Neural cell (in vitro differentiated cells): ENCODE results near the gene ERCC3. TPM values are rescaled to one million over a fixed set of nuclear protein-coding genes. Genes with fewer than 3 reads are reported as not detected.

Experiments
- H2AFZ ChIP-seq: fragments of 200-600, 300-800 bp; sonication (generic), shearing (Covaris generic); 2 replicates; pipeline ENCODE4 v1.6.0; 2014; ENCODE audit warnings: low read depth, mild to moderate bottlenecking, antibody characterized with exemption, low read length, moderate library complexity
- H3F3A ChIP-seq: fragments of 200-600 bp; shearing (Covaris generic); 2 replicates; pipeline ENCODE4 v1.6.1; 2016; ENCODE audit warnings: mild to moderate bottlenecking, moderate library complexity, mixed read lengths, antibody characterized with exemption, low read length; ENCODE audit not compliant: insufficient read depth, poor library complexity, severe bottlenecking
- H3K27ac ChIP-seq: fragments of 200-600, 300-800 bp; sonication (generic), shearing (Covaris generic); 2 replicates; pipeline ENCODE4 v1.5.1; 2014; ENCODE audit warnings: mild to moderate bottlenecking, low read length, moderate library complexity
- H3K27me3 ChIP-seq: fragments of 300-800, 200-600 bp; sonication (generic), shearing (Covaris generic); 2 replicates; pipeline ENCODE4 v1.6.0; 2014; ENCODE audit warnings: mild to moderate bottlenecking, low read depth, low read length, moderate library complexity; ENCODE audit not compliant: insufficient read depth
- H3K36me3 ChIP-seq: fragments of 300-800, 200-600 bp; sonication (generic), shearing (Covaris generic); 2 replicates; pipeline ENCODE4 v1.5.1; 2014; ENCODE audit warnings: mild to moderate bottlenecking, antibody characterized with exemption, low read length, moderate library complexity; ENCODE audit not compliant: insufficient read depth
- H3K4me2 ChIP-seq: fragments of 300-800, 200-600 bp; sonication (generic), shearing (Covaris generic); 2 replicates; pipeline ENCODE4 v1.6.0; 2014; ENCODE audit warnings: mild to moderate bottlenecking, low read length
- H3K4me3 ChIP-seq: fragments of 300-800, 200-600 bp; sonication (generic), shearing (Covaris generic); 2 replicates; pipeline ENCODE4 v1.5.1; 2014; ENCODE audit warnings: mild to moderate bottlenecking, low read length, moderate library complexity
- H3K79me2 ChIP-seq: fragments of 200-600 bp; shearing (Covaris generic); replicated peaks from 2 replicates; pipeline ENCODE4 v1.6.0; 2014; ENCODE audit warnings: mild to moderate bottlenecking, low read length, moderate library complexity; ENCODE audit not compliant: insufficient read depth
- H3K9ac ChIP-seq: fragments of 300-800, 200-600 bp; sonication (generic), shearing (Covaris generic); 2 replicates; pipeline ENCODE4 v1.6.1; 2016; ENCODE audit warnings: mild to moderate bottlenecking, low read length, mixed read lengths
- H3K9me2 ChIP-seq: fragments of 200-600 bp; shearing (Covaris generic); 2 replicates; pipeline ENCODE4 v1.6.1; 2016; ENCODE audit warnings: mild to moderate bottlenecking, low read length, mixed read lengths; ENCODE audit not compliant: insufficient read depth
- H3K9me3 ChIP-seq: fragments of 200-600, 300-800 bp; sonication (generic), shearing (Covaris generic); 2 replicates; pipeline ENCODE4 v1.6.1; 2016; ENCODE audit warnings: mild to moderate bottlenecking, mixed run types, low read length, moderate library complexity, mixed read lengths
- H4K20me1 ChIP-seq: fragments of 200-600 bp; shearing (Covaris generic); 2 replicates; pipeline ENCODE4 v1.6.1; 2016; ENCODE audit warnings: mild to moderate bottlenecking, mixed run types; ENCODE audit not compliant: insufficient read depth
- EP300 ChIP-seq: fragments of 450-650 bp; conservative IDR thresholded peaks from 2 replicates; pipeline ENCODE4 v1.6.1; 2014; ENCODE audit warnings: antibody characterized with exemption, mild to moderate bottlenecking, moderate library complexity; ENCODE audit not compliant: poor library complexity, severe bottlenecking
- EZH2 ChIP-seq: fragments of 200-600, 300-800 bp; shearing (Covaris generic), sonication (generic); IDR thresholded peaks from 2 replicates; pipeline ENCODE4 v1.6.1; 2014; ENCODE audit warnings: antibody characterized with exemption, low read length, borderline replicate concordance, mild to moderate bottlenecking; ENCODE audit not compliant: insufficient read depth, poor library complexity, severe bottlenecking
- MXI1 ChIP-seq: fragments of 450-650 bp; conservative IDR thresholded peaks from 2 replicates; pipeline ENCODE4 v1.6.1; 2014; ENCODE audit warnings: antibody characterized with exemption, mild to moderate bottlenecking; ENCODE audit not compliant: poor library complexity, severe bottlenecking
- POLR2AphosphoS5 ChIP-seq: IDR thresholded peaks from 2 replicates; pipeline ENCODE4 v1.6.1; 2012
- RAD21 ChIP-seq: fragments of 450-650 bp; conservative IDR thresholded peaks from 2 replicates; pipeline ENCODE4 v1.6.1; 2014; ENCODE audit warnings: antibody characterized with exemption, mild to moderate bottlenecking, moderate library complexity
- SMC3 ChIP-seq: fragments of 450-650 bp; conservative IDR thresholded peaks from 2 replicates; pipeline ENCODE4 v1.6.1; 2014; ENCODE audit warnings: antibody characterized with exemption, mild to moderate bottlenecking, moderate library complexity; ENCODE audit not compliant: poor library complexity
- TAF1 ChIP-seq: IDR thresholded peaks from 2 replicates; pipeline ENCODE4 v1.6.1; 2012; ENCODE audit warnings: low read depth
- polyA plus RNA-seq: library from polyadenylated mRNA; depleted of rRNA; stranded (reverse); fragments of >200 nt; gene quantifications from 2 replicates; pipeline ENCODE4 v1.2.3, GENCODE V29; 2014
- TF ChIP-seq, protein P1 (sequence below): fragments of 450-650 bp; IDR thresholded peaks from 2 replicates; pipeline ENCODE4 v1.5.1; 2014; ENCODE audit warnings: antibody characterized with exemption, mild to moderate bottlenecking, moderate library complexity; ENCODE audit not compliant: poor library complexity, severe bottlenecking
- TF ChIP-seq, protein P2 (sequence below): IDR thresholded peaks from 2 replicates; pipeline ENCODE4 v1.6.1; 2012; ENCODE audit warnings: borderline replicate concordance

The ERCC3 gene
- polyA plus RNA-seq, 1 donor from 2014 or later = 112 TPM

DNA sequence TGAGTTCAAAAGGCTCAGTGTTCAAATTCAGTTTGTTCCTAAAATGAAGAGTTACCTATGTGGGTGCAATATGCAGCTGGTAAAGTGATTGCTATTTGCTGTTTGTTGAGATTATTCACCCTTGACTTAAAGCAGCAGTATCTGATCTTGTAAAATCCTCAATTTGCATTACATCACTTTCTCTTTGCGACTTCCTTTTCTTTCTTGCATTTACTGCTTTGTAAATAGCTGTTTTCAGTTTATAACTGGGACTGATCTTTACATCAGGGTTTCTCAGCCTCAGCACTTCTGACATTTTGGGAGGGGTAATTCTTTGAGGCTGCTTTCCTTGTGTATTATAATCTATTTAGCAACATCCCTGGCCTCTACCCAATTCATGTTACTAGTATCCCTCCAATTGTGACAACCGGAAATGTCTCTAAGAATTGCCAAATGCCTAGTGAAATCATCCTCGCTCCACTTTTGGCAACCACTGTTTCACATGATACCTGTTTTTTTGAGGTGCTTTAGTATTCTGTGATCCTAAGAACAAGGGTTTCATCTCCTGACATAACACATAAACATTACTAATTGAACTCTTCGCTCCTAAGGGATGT, 12.1 kb upstream of the ERCC3 start:
- TF ChIP-seq EP300 = no peak
- TF ChIP-seq POLR2AphosphoS5 = no peak
- TF ChIP-seq, protein P1, sequence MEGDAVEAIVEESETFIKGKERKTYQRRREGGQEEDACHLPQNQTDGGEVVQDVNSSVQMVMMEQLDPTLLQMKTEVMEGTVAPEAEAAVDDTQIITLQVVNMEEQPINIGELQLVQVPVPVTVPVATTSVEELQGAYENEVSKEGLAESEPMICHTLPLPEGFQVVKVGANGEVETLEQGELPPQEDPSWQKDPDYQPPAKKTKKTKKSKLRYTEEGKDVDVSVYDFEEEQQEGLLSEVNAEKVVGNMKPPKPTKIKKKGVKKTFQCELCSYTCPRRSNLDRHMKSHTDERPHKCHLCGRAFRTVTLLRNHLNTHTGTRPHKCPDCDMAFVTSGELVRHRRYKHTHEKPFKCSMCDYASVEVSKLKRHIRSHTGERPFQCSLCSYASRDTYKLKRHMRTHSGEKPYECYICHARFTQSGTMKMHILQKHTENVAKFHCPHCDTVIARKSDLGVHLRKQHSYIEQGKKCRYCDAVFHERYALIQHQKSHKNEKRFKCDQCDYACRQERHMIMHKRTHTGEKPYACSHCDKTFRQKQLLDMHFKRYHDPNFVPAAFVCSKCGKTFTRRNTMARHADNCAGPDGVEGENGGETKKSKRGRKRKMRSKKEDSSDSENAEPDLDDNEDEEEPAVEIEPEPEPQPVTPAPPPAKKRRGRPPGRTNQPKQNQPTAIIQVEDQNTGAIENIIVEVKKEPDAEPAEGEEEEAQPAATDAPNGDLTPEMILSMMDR = no peak
- no peak for TF ChIP-seq MXI1
- TF ChIP-seq, protein P2, sequence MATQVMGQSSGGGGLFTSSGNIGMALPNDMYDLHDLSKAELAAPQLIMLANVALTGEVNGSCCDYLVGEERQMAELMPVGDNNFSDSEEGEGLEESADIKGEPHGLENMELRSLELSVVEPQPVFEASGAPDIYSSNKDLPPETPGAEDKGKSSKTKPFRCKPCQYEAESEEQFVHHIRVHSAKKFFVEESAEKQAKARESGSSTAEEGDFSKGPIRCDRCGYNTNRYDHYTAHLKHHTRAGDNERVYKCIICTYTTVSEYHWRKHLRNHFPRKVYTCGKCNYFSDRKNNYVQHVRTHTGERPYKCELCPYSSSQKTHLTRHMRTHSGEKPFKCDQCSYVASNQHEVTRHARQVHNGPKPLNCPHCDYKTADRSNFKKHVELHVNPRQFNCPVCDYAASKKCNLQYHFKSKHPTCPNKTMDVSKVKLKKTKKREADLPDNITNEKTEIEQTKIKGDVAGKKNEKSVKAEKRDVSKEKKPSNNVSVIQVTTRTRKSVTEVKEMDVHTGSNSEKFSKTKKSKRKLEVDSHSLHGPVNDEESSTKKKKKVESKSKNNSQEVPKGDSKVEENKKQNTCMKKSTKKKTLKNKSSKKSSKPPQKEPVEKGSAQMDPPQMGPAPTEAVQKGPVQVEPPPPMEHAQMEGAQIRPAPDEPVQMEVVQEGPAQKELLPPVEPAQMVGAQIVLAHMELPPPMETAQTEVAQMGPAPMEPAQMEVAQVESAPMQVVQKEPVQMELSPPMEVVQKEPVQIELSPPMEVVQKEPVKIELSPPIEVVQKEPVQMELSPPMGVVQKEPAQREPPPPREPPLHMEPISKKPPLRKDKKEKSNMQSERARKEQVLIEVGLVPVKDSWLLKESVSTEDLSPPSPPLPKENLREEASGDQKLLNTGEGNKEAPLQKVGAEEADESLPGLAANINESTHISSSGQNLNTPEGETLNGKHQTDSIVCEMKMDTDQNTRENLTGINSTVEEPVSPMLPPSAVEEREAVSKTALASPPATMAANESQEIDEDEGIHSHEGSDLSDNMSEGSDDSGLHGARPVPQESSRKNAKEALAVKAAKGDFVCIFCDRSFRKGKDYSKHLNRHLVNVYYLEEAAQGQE = no peak
- TF ChIP-seq SMC3 = no peak
- TF ChIP-seq RAD21 = no peak
- TF ChIP-seq TAF1 = no peak
- TF ChIP-seq EZH2 = no peak
- no peak overlapping the region for H2AFZ ChIP-seq
- H3K4me3 ChIP-seq = no peak overlapping the region
- H3K4me2 ChIP-seq = no peak overlapping the region
- H3K9me3 ChIP-seq = no peaks in the 10 kb centered on the region
- no peaks in the 10 kb centered on the region for H3K27me3 ChIP-seq
- no peak overlapping the region for H3K27ac ChIP-seq
- H3K79me2 ChIP-seq = no peaks in the 10 kb centered on the region
- no peaks in the 10 kb centered on the region for H3F3A ChIP-seq
- H3K36me3 ChIP-seq = no peaks in the 10 kb centered on the region
- H3K9me2 ChIP-seq = no peaks in the 10 kb centered on the region
- no peak overlapping the region for H3K9ac ChIP-seq
- H4K20me1 ChIP-seq = no peaks in the 10 kb centered on the region

GRCh38 chr2:127302168-127302567, 8.2 kb upstream of the ERCC3 start:
- Histone ChIP-seq H4K20me1 (no peaks in the 10 kb centered on the region), H3K4me2 (no peak overlapping the region), H3K27me3 (no peaks in the 10 kb centered on the region), H3K9ac (no peak overlapping the region), H3K9me2 (no peaks in the 10 kb centered on the region), H2AFZ (no peak overlapping the region), H3K36me3 (no peaks in the 10 kb centered on the region), H3K4me3 (no peak overlapping the region), H3F3A (no peaks in the 10 kb centered on the region), H3K9me3 (no peaks in the 10 kb centered on the region), H3K79me2 (no peaks in the 10 kb centered on the region), H3K27ac (no peak overlapping the region)
- TF ChIP-seq, protein P1 = no peak
- TF ChIP-seq POLR2AphosphoS5 = no peak
- TF ChIP-seq, protein P2 = no peak
